Astrocyte of the cerebellum (primary cell): ENCODE data around the gene PARN.

Experiments used
- DNase-seq: peaks from one replicate; pipeline ENCODE4 v3.0.0-alpha.2; 2011; ENCODE audit warnings: low read depth
- H3K4me3 ChIP-seq: 2 replicates; pipeline ENCODE4 v1.5.1; 2011; ENCODE audit warnings: mild to moderate bottlenecking, low read depth, low read length, moderate library complexity
- CTCF ChIP-seq: IDR thresholded peaks from 2 replicates; pipeline ENCODE4 v1.5.1; 2012; ENCODE audit warnings: low read length, low read depth, moderate library complexity, mild to moderate bottlenecking; ENCODE audit errors: missing control alignments
- in situ Hi-C: cut with HindIII; loops from 2 replicates; pipeline ENCODE4 v1.10.0; 2017; ENCODE audit warnings: low sequenced_read_pairs

The PARN gene

GRCh38 chr16:14389359-14389758 lies 240.7 kb downstream of the PARN start:
- in situ Hi-C loops = no loop called here
- TF ChIP-seq CTCF = no peak

GRCh38 chr16:14388243-14388642 lies 241.8 kb downstream of the PARN start:
- no peak overlapping the region for H3K4me3 ChIP-seq
- TF ChIP-seq CTCF = no peak
- in situ Hi-C loops = no loop called here
- DNase-seq = no peak

More at GRCh38 chr16:14389359-14389758, 240.7 kb downstream of the PARN start:
- DNase-seq = no peak
- no peak overlapping the region for H3K4me3 ChIP-seq

GRCh38 chr16:14386115-14386514 lies 243.9 kb downstream of the PARN start:
- DNase-seq = no peak
- TF ChIP-seq CTCF = no peak
- in situ Hi-C loops = no loop called here
- no peak overlapping the region for H3K4me3 ChIP-seq
